Peyer's patch (tissue), 4 donors: Measurements from ENCODE around the gene BLM. TPM values are rescaled to one million over a fixed set of nuclear protein-coding genes. Genes with fewer than 3 reads are reported as not detected.

Experiments used
- DNase-seq, 3 donors: peaks; one replicate each; pipeline ENCODE4 v3.0.0-alpha.2; 2017 to 2019
- H3K27ac ChIP-seq, 4 donors: fragments of 200-600 bp; sonication (generic); one replicate each; pipeline ENCODE4 v1.5.1; 2016 to 2019
- H3K27me3 ChIP-seq, 2 donors: fragments of 200-600 bp; sonication (generic); one replicate each; pipeline ENCODE4 v1.5.1; 2019
- H3K36me3 ChIP-seq, 3 donors: fragments of 200-600 bp; sonication (generic); one replicate each; pipeline ENCODE4 v1.5.1; 2016 to 2019
- H3K4me1 ChIP-seq, 4 donors: fragments of 200-600 bp; sonication (generic); one replicate each; pipeline ENCODE4 v1.5.1; 2016 to 2019
- H3K4me3 ChIP-seq, 4 donors: fragments of 200-600 bp; sonication (generic); 1 replicate in 3 of 4; 2 replicates in 1 of 4; pipeline ENCODE4 v1.5.1; 2016 to 2019; ENCODE audit warnings: mild to moderate bottlenecking in 1 of 4
- H3K9me3 ChIP-seq, 4 donors: fragments of 200-600 bp; sonication (generic); one replicate each; pipeline ENCODE4 v1.5.1; 2016 to 2019; ENCODE audit warnings: mild to moderate bottlenecking in 1 of 4
- CTCF ChIP-seq, 6 experiments: fragments of 450-650 bp in 4 of 6; fragments of 200-600 bp in 2 of 6; sonication (generic) in 1 of 6; IDR thresholded peaks; one replicate each; pipeline ENCODE4 v1.5.1; 2017 to 2019; ENCODE audit warnings: antibody characterized with exemption in 6 of 6, mild to moderate bottlenecking in 3 of 6, moderate library complexity in 1 of 6
- POLR2A ChIP-seq, 2 donors: fragments of 450-650 bp; IDR thresholded peaks; one replicate each; pipeline ENCODE4 v1.5.1; 2017; ENCODE audit warnings: antibody characterized with exemption in 2 of 2, mild to moderate bottlenecking in 2 of 2, moderate library complexity in 2 of 2
- total RNA-seq, 4 donors: library from RNA; depleted of rRNA; stranded (reverse); fragments of >200 nt; gene quantifications; one replicate each; pipeline ENCODE4 v1.1.0, GENCODE V29; 2016

BLM gene
- total RNA-seq, 4 donors from 2014 or later: 0.94 to 8.4 (median 4.2) TPM

- no peak for TF ChIP-seq CTCF (IDR thresholded peaks at IDR 0.05)
- no peak for TF ChIP-seq POLR2A (IDR thresholded peaks at IDR 0.05)
- Histone ChIP-seq H3K4me1 (no peaks in the 10 kb centered on the region), H3K4me3 (no peak overlapping the region), H3K27ac (no peak overlapping the region), H3K36me3 (no peaks in the 10 kb centered on the region), H3K9me3 (no peaks in the 10 kb centered on the region), H3K27me3 (no peaks in the 10 kb centered on the region)
- no peak for DNase-seq
These were observed 18.5 kb upstream of the BLM start for GRCh38 chr15:90698629-90699028.

DNA sequence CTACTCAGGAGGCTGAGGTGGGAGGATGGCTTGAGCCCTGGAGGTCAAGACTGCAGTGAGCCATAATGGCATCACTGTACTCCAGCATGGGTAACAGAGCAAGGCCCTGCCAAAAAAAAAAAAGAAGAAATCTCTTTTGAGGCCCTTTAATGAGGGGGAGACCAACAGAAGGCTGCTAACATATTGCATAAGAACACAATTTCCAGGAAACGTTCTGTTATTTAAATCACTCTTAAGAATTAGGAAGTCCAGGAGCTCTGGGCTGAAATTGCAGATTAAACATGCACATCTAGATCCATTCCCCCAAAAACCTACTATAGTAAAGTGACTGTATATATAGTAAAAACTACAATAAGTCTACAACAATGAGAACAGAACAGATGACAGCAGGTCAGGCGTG, 16.1 kb upstream of the BLM start:
- Histone ChIP-seq H3K4me3 (no peak overlapping the region), H3K27me3 (no peaks in the 10 kb centered on the region), H3K36me3 (no peaks in the 10 kb centered on the region), H3K27ac (no peak overlapping the region), H3K4me1 (no peaks in the 10 kb centered on the region), H3K9me3 (no peaks in the 10 kb centered on the region)
- no peak for DNase-seq
- TF ChIP-seq POLR2A (IDR thresholded peaks at IDR 0.05) (no peak), CTCF (IDR thresholded peaks at IDR 0.05) (no peak)

DNA sequence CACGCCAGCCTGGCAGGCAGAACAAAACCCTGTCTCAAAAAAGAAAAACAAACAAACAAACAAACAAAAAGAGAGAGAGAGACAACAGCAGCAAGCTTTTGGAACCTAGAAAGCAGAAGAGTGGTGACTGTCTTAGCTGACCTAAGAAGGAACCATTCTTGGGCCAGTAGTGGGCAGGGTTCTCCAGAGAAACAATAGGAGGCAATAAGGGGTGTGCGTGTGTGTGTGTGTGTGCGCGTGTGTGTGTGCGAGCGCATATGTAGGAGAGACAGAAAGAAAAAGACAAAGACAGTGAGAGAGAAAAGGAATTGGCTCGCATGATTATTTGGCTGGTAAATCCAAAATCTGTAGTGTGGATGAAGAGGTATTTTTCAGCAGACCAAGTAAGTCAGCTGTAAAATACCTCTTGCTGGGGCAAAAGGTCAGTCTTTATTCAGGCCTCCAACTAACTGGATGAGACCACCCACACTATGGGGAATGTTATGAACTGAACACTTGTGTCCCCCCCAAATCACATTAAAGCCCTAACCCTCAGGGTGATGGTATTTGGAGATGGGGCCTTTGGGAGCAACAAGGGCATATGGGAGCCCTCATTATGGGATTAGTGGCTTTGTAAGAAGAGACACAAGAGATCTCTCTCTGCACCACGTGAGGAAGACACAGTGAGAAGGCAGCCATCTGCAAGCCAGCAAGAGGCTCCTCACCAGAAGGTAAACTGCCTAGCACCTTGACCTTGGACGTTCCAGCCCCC, 15.1 kb upstream of the BLM start:
- no peak overlapping the region for H3K27ac ChIP-seq
- peak in 1 of 6 experiments; percentile 2 for TF ChIP-seq CTCF (IDR thresholded peaks at IDR 0.05)
- no peak for TF ChIP-seq POLR2A (IDR thresholded peaks at IDR 0.05)
- H3K4me3 ChIP-seq: no peak overlapping the region
- H3K4me1 ChIP-seq: no peaks in the 10 kb centered on the region
- H3K36me3 ChIP-seq: no peaks in the 10 kb centered on the region
- no peak for DNase-seq
- H3K27me3 ChIP-seq: no peaks in the 10 kb centered on the region
- no peaks in the 10 kb centered on the region for H3K9me3 ChIP-seq

DNA sequence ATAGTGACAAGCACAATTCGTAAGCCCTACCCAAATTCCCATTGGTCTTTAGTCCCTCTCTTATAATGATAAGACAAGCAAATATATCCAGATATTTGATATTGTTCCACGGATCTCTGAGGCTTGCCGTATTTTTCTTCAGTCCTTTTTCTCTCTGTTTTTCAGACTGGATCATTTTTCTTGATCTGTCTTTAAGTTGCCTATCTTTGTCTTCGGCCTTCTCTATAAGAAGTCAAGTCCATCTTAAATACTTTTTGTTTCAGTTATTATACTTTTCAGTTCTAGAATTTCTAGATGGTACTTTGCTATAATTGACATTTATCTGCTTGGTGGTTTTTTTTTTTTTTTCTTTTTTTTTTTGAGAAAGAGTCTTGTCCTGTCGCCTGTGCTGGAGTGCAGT, 13.7 kb upstream of the BLM start:
- H3K4me3 ChIP-seq: no peak overlapping the region
- H3K27me3 ChIP-seq: no peaks in the 10 kb centered on the region
- no peak for DNase-seq
- TF ChIP-seq POLR2A (IDR thresholded peaks at IDR 0.05): no peak
- no peak for TF ChIP-seq CTCF (IDR thresholded peaks at IDR 0.05)
- no peaks in the 10 kb centered on the region for H3K9me3 ChIP-seq
- no peaks in the 10 kb centered on the region for H3K36me3 ChIP-seq
- no peaks in the 10 kb centered on the region for H3K4me1 ChIP-seq
- no peak overlapping the region for H3K27ac ChIP-seq

DNA sequence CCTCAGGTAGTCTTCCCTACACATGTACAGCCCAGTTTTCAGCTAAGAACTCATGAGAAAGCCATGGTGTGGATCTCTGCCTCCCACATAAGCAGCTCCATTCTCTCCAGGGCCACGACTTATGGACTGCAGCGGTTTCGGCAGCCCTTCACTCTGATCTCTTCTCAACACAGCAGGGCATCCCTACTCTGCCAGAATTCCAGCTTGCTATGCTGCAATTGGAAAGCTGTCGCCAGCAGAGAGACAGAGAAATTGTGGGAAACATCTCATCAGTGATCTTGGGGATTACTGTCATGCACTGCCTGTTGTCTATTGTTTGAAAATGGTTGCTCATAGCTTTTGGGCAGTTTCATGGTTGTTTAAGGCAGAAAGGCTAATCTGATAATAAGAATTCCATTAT, 11.9 kb upstream of the BLM start:
- H3K27me3 ChIP-seq: no peaks in the 10 kb centered on the region
- H3K36me3 ChIP-seq: no peaks in the 10 kb centered on the region
- no peak overlapping the region for H3K4me3 ChIP-seq
- H3K9me3 ChIP-seq: no peaks in the 10 kb centered on the region
- no peak overlapping the region for H3K27ac ChIP-seq
- DNase-seq: no peak
- TF ChIP-seq POLR2A (IDR thresholded peaks at IDR 0.05) (no peak), CTCF (IDR thresholded peaks at IDR 0.05) (no peak)
- H3K4me1 ChIP-seq: no peaks in the 10 kb centered on the region
